GM23338 (cell line): ENCODE results near the gene GABPB1. TPM values are rescaled to one million over a fixed set of nuclear protein-coding genes. Genes with fewer than 3 reads are reported as not detected.

Source experiments
- ATAC-seq: fragments of 200-7000 bp; cut with Tn5 transposase; 3 replicates; pipeline ENCODE4 v1.9.1; 2020
- DNase-seq: peaks from one replicate; pipeline ENCODE4 v3.0.0-alpha.2; 2015; ENCODE audit warnings: low spot score
- H2AFZ ChIP-seq: fragments of 200-600 bp; sonication (generic); 2 replicates; pipeline ENCODE4 v1.8.0; 2016; ENCODE audit warnings: antibody characterized with exemption, mild to moderate bottlenecking, moderate library complexity
- H3F3A ChIP-seq: fragments of 200-600 bp; sonication (generic); replicated peaks from 2 replicates; pipeline ENCODE4 v1.8.0; 2017; ENCODE audit warnings: antibody characterized with exemption, mixed run types, low read depth
- H3K27ac ChIP-seq: fragments of 200-600 bp; sonication (generic); 2 replicates; pipeline ENCODE4 v1.6.1; 2016; ENCODE audit warnings: low read depth
- H3K27me3 ChIP-seq: fragments of 200-600 bp; sonication (generic); 2 replicates; pipeline ENCODE4 v1.8.0; 2016; ENCODE audit warnings: mild to moderate bottlenecking, mixed run types, moderate library complexity; ENCODE audit not compliant: insufficient read depth
- H3K36me3 ChIP-seq: fragments of 200-600 bp; sonication (generic); 2 replicates; pipeline ENCODE4 v1.8.0; 2016; ENCODE audit warnings: mild to moderate bottlenecking; ENCODE audit not compliant: insufficient read depth
- H3K4me1 ChIP-seq: fragments of 200-600 bp; sonication (generic); 2 replicates; pipeline ENCODE4 v1.8.0; 2016; ENCODE audit warnings: mild to moderate bottlenecking, moderate library complexity; ENCODE audit not compliant: insufficient read depth
- H3K4me2 ChIP-seq: fragments of 200-600 bp; sonication (generic); 2 replicates; pipeline ENCODE4 v1.7.1; 2017; ENCODE audit warnings: mixed run types
- H3K4me3 ChIP-seq: fragments of 200-600 bp; sonication (generic); 2 replicates; pipeline ENCODE4 v1.6.1; 2016; ENCODE audit warnings: mixed run types
- H3K79me2 ChIP-seq: fragments of 200-600 bp; sonication (generic); replicated peaks from 2 replicates; pipeline ENCODE4 v1.8.0; 2017; ENCODE audit warnings: mild to moderate bottlenecking; ENCODE audit not compliant: insufficient read depth
- H3K9me2 ChIP-seq: fragments of 200-600 bp; sonication (generic); 2 replicates; pipeline ENCODE4 v1.8.0; 2017; ENCODE audit not compliant: insufficient read depth
- H4K20me1 ChIP-seq: fragments of 200-600 bp; sonication (generic); replicated peaks from 2 replicates; pipeline ENCODE4 v1.8.0; 2017; ENCODE audit warnings: mild to moderate bottlenecking; ENCODE audit not compliant: insufficient read depth
- H3K27ac Mint-ChIP-seq: 2 replicates; pipeline ENCODE4 v1.8.0; 2020; ENCODE audit warnings: inconsistent platforms, mild to moderate bottlenecking, moderate library complexity, mixed read lengths
- H3K27me3 Mint-ChIP-seq: 3 replicates; pipeline ENCODE4 v1.8.0; 2022; ENCODE audit warnings: low read depth, mild to moderate bottlenecking, moderate library complexity, mixed read lengths, inconsistent platforms; ENCODE audit not compliant: insufficient read depth, poor library complexity
- H3K36me3 Mint-ChIP-seq: 3 replicates; pipeline ENCODE4 v1.8.0; 2021; ENCODE audit warnings: low read depth, mild to moderate bottlenecking, inconsistent platforms, moderate library complexity, mixed read lengths
- H3K4me1 Mint-ChIP-seq: 3 replicates; pipeline ENCODE4 v1.8.0; 2020; ENCODE audit warnings: mild to moderate bottlenecking, inconsistent platforms, mixed read lengths
- H3K4me3 Mint-ChIP-seq: 3 replicates; pipeline ENCODE4 v1.8.0; 2021; ENCODE audit warnings: moderate library complexity, mild to moderate bottlenecking, inconsistent platforms, mixed read lengths
- H3K9me3 Mint-ChIP-seq: 3 replicates; pipeline ENCODE4 v1.8.0; 2020; ENCODE audit warnings: moderate library complexity, mild to moderate bottlenecking, inconsistent platforms, mixed read lengths
- CREB1 ChIP-seq: fragments of 250-450 bp; sonication (Bioruptor Pico); IDR thresholded peaks from 2 replicates; pipeline ENCODE4 v1.5.0; 2020; ENCODE audit warnings: low read depth, mild to moderate bottlenecking, moderate library complexity
- EZH2 ChIP-seq: fragments of 200-600 bp; sonication (generic); IDR thresholded peaks from one replicate; pipeline ENCODE4 v1.8.0; 2017; ENCODE audit warnings: antibody characterized with exemption, mild to moderate bottlenecking, low read depth; ENCODE audit not compliant: unreplicated experiment
- EZH2phosphoT487 ChIP-seq: fragments of 200-600 bp; sonication (generic); IDR thresholded peaks from one replicate; pipeline ENCODE4 v1.8.1; 2018; ENCODE audit warnings: antibody characterized with exemption; ENCODE audit not compliant: unreplicated experiment
- JUNB ChIP-seq: IDR thresholded peaks from one replicate; pipeline ENCODE4 v1.6.1; 2016; ENCODE audit warnings: antibody characterized with exemption; ENCODE audit not compliant: unreplicated experiment
- NANOG ChIP-seq: IDR thresholded peaks from 2 replicates; pipeline ENCODE4 v1.6.1; 2016; ENCODE audit warnings: antibody characterized with exemption, borderline replicate concordance
- POLR2AphosphoS5 ChIP-seq: IDR thresholded peaks from 2 replicates; pipeline ENCODE4 v1.6.1; 2016; ENCODE audit warnings: antibody characterized with exemption, low read depth
- REST ChIP-seq: IDR thresholded peaks from one replicate; pipeline ENCODE4 v1.6.1; 2018; ENCODE audit warnings: antibody characterized with exemption; ENCODE audit not compliant: unreplicated experiment
- STAT1 ChIP-seq: IDR thresholded peaks from one replicate; pipeline ENCODE4 v1.6.1; 2016; ENCODE audit warnings: antibody characterized with exemption; ENCODE audit not compliant: unreplicated experiment
- ZNF114 ChIP-seq: fragments of 250-450 bp; sonication (Bioruptor Pico); IDR thresholded peaks from 2 replicates; pipeline ENCODE4 v1.5.0; 2020; ENCODE audit warnings: mild to moderate bottlenecking, moderate library complexity
- ZNF331 ChIP-seq: fragments of 250-450 bp; sonication (Bioruptor Pico); IDR thresholded peaks from 2 replicates; pipeline ENCODE4 v1.5.0; 2020; ENCODE audit warnings: low read depth, mild to moderate bottlenecking, moderate library complexity
- ZNF462 ChIP-seq: fragments of 250-450 bp; sonication (Bioruptor Pico); IDR thresholded peaks from 2 replicates; pipeline ENCODE4 v1.5.0; 2020; ENCODE audit warnings: mild to moderate bottlenecking, moderate library complexity
- polyA plus RNA-seq: library from polyadenylated mRNA; unstranded; fragments of >200 nt; fragmentation: Nextera tagmentation; extraction: Ambion mirVana; gene quantifications from 2 replicates; pipeline ENCODE4 v1.2.1, GENCODE V29; 2016
- total RNA-seq: library from RNA; depleted of rRNA; stranded (reverse); fragments of >200 nt; shearing (Covaris generic); gene quantifications from 2 replicates; pipeline ENCODE4 v1.2.3, GENCODE V29; 2014

GABPB1 gene
- total and polyA plus RNA-seq, 2 experiments from 2014 or later, result 34.4 to 53.9 TPM

- TF ChIP-seq EZH2phosphoT487 (no peak), ZNF331 (CRISPR knock-in tag) (no peak), EZH2 (no peak), ZNF114 (CRISPR knock-in tag) (no peak), REST (no peak), STAT1 (no peak), CREB1 (CRISPR knock-in tag) (no peak)
These were observed 33.3 kb downstream of the GABPB1 start (continued) for GRCh38 chr15:50321680-50322210.

GRCh38 chr15:50320504-50320903 is 34.5 kb downstream of the GABPB1 start:
- ATAC-seq (no peak), DNase-seq (no peak)
- H3K4me3 Mint-ChIP-seq, result no peak overlapping the region
- no peaks in the 10 kb centered on the region for H3K4me1 Mint-ChIP-seq
- Histone ChIP-seq H3K27me3 (no peaks in the 10 kb centered on the region), H3K36me3 (no peaks in the 10 kb centered on the region), H3F3A (no peaks in the 10 kb centered on the region), H3K4me1 (no peaks in the 10 kb centered on the region), H3K4me3 (no peak overlapping the region), H3K79me2 (peaks cover 25% of the 10 kb centered on the region), H3K9me2 (no peaks in the 10 kb centered on the region), H3K4me2 (no peak overlapping the region), H4K20me1 (peaks cover 3% of the 10 kb centered on the region; the same call in 1 of the 2 replicates), H3K27ac (0 out of 2 replicates have a peak overlapping the region, but pooled peaks have one; percentile 52), H2AFZ (no peak overlapping the region)
- no peaks in the 10 kb centered on the region for H3K27me3 Mint-ChIP-seq
- no peak overlapping the region for H3K27ac Mint-ChIP-seq
- no peaks in the 10 kb centered on the region for H3K36me3 Mint-ChIP-seq
- no peaks in the 10 kb centered on the region for H3K9me3 Mint-ChIP-seq
- TF ChIP-seq POLR2AphosphoS5, result no peak
- no peak for TF ChIP-seq JUNB
- TF ChIP-seq EZH2, result no peak
- TF ChIP-seq REST, result no peak
- TF ChIP-seq ZNF462 (CRISPR knock-in tag), result no peak
- TF ChIP-seq NANOG, result no peak
- no peak for TF ChIP-seq ZNF114 (CRISPR knock-in tag)
- TF ChIP-seq EZH2phosphoT487, result no peak
- TF ChIP-seq CREB1 (CRISPR knock-in tag), result no peak
